ENCODE measurements around the gene ZNF532. TPM values are rescaled to one million over a fixed set of nuclear protein-coding genes. Genes with fewer than 3 reads are reported as not detected.

Gene ZNF532
- total and polyA plus RNA-seq, 9 of the 15 experiments (the other 6 are each of a cell fraction or from before 2014, with no cell fraction given), result 0.42 TPM; not detected in 8

- TF ChIP-seq TRIM25 (IDR thresholded peaks at IDR 0.05; ENCODE audit: borderline replicate concordance) (no peak), FOXK2 (conservative IDR thresholded peaks at IDR 0.05 in 1 of 2, IDR thresholded peaks at IDR 0.05 in 1 of 2; ENCODE audit: low read depth in 2 of 2) (no peak), C11orf30 (IDR thresholded peaks at IDR 0.05; ENCODE audit: low read depth) (no peak), SOX6 (IDR thresholded peaks at IDR 0.05) (no peak), NELFE (IDR thresholded peaks at IDR 0.05; ENCODE audit: insufficient read depth, insufficient read length) (no peak), XRCC5 (IDR thresholded peaks at IDR 0.05; ENCODE audit: low read depth, low read length) (no peak), MTA3 (IDR thresholded peaks at IDR 0.05; ENCODE audit: borderline replicate concordance) (no peak), MAFK (IDR thresholded peaks at IDR 0.05; ENCODE audit: low read length) (no peak), ZNF707 (CRISPR knock-in tag; conservative IDR thresholded peaks at IDR 0.05) (no peak), THRAP3 (IDR thresholded peaks at IDR 0.05; ENCODE audit: borderline replicate concordance) (no peak), HMBOX1 (IDR thresholded peaks at IDR 0.05) (no peak), ZNF780A (CRISPR knock-in tag; IDR thresholded peaks at IDR 0.05) (no peak), ZBTB11 (CRISPR knock-in tag; IDR thresholded peaks at IDR 0.05) (no peak), ZNF785 (CRISPR knock-in tag; IDR thresholded peaks at IDR 0.05) (no peak), ZNF121 (CRISPR knock-in tag; conservative IDR thresholded peaks at IDR 0.05) (no peak)
Measured at GRCh38 chr18:58852629-58853028, 12.0 kb upstream of the ZNF532 start (continued).
